Natural killer cell treated with Interleukin-12 subunit alpha and Interleukin-12 subunit beta and Interleukin-15 and Interleukin-18, amount 100 ng/mL, for 72 hours (primary cell): ENCODE measurements around the gene TUFM. TPM values are rescaled to one million over a fixed set of nuclear protein-coding genes. Genes with fewer than 3 reads are reported as not detected.

Source experiments
- ATAC-seq, 2 donors: fragments of 150-1000 bp; cut with Tn5 transposase in 1 of 2; sonication (Bioruptor Pico), chemical (Tn5 transposase) in 1 of 2; 2 replicates each; pipeline ENCODE4 v1.10.0; 2021
- DNase-seq: peaks from one replicate; pipeline ENCODE4 v3.0.0; 2022; ENCODE audit warnings: low spot score
- H3K27ac Mint-ChIP-seq, 2 donors: 1 replicate in 1 of 2; 2 replicates in 1 of 2; pipeline ENCODE4 v1.8.0; 2022; ENCODE audit warnings: mixed read lengths in 2 of 2, mild to moderate bottlenecking in 1 of 2, moderate library complexity in 1 of 2
- H3K27me3 Mint-ChIP-seq, 2 donors: 1 replicate in 1 of 2; 2 replicates in 1 of 2; pipeline ENCODE4 v1.8.0; 2022; ENCODE audit warnings: mixed read lengths in 2 of 2
- H3K36me3 Mint-ChIP-seq: one replicate; pipeline ENCODE4 v1.8.0; 2022; ENCODE audit warnings: mixed read lengths
- H3K4me1 Mint-ChIP-seq, 2 donors: 1 replicate in 1 of 2; 2 replicates in 1 of 2; pipeline ENCODE4 v1.8.0; 2022; ENCODE audit warnings: low read depth in 2 of 2, mixed read lengths in 2 of 2, mild to moderate bottlenecking in 1 of 2
- H3K4me3 Mint-ChIP-seq: one replicate; pipeline ENCODE4 v1.8.0; 2022; ENCODE audit warnings: mixed read lengths
- H3K9me3 Mint-ChIP-seq: 2 replicates; pipeline ENCODE4 v1.8.0; 2022; ENCODE audit warnings: mixed read lengths
- total RNA-seq, 2 donors: library from RNA; stranded (reverse); gene quantifications; one replicate each; pipeline ENCODE4 v1.2.3, GENCODE V29; 2022

The TUFM gene
- total RNA-seq, 2 donors from 2014 or later, result 183 to 358 TPM

DNA sequence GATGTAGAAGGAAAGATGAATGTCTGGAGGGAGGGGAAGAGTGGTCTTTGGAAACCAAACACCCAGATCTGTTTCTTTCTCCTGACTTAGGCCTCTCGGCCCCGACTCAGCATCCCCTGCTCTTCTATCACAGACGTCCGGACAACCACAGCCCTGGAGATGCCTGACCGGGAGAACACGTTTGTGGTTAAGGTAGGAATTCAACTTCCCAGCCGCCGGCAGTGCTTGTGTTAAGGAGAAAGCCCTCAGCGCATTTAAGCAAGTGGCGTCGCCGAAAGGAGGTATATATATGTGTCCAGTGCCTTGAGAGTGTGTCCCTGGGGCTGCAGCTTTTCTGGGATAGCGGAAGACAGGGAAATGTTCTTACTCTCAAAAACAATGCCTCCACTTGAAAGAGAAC is 21.1 kb upstream of the TUFM start:
- ATAC-seq (no peak), DNase-seq (peak; percentile 56)
- Mint-ChIP-seq H3K27me3 (no peaks in the 10 kb centered on the region), H3K4me3 (no peak overlapping the region), H3K27ac (no peak overlapping the region), H3K36me3 (peaks cover 11% of the 10 kb centered on the region), H3K4me1 (peaks cover 21 to 26% of the 10 kb centered on the region in 2 donors), H3K9me3 (no peaks in the 10 kb centered on the region)

DNA sequence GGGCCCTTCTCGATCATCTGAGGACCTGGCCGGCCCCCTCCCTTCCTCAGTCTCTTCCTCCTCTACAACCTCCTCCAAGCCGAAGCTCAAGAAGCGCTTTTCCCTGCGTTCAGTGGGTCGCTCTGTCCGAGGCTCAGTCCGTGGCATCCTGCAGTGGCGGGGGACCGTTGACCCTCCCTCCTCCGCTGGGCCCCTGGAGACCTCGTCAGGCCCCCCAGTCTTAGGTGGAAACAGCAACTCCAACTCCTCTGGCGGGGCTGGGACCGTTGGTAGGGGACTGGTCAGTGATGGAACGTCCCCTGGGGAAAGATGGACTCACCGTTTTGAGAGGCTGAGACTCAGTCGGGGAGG is 20.3 kb upstream of the TUFM start:
- Mint-ChIP-seq H3K4me3 (peak overlapping the region; percentile 42), H3K36me3 (peaks cover 11% of the 10 kb centered on the region), H3K27me3 (no peaks in the 10 kb centered on the region), H3K9me3 (no peaks in the 10 kb centered on the region), H3K27ac (peak overlapping the region in 1 of 2 donors; percentile 21), H3K4me1 (peaks cover 21 to 26% of the 10 kb centered on the region in 2 donors)
- DNase-seq (peak; percentile 49), ATAC-seq (no peak)

DNA sequence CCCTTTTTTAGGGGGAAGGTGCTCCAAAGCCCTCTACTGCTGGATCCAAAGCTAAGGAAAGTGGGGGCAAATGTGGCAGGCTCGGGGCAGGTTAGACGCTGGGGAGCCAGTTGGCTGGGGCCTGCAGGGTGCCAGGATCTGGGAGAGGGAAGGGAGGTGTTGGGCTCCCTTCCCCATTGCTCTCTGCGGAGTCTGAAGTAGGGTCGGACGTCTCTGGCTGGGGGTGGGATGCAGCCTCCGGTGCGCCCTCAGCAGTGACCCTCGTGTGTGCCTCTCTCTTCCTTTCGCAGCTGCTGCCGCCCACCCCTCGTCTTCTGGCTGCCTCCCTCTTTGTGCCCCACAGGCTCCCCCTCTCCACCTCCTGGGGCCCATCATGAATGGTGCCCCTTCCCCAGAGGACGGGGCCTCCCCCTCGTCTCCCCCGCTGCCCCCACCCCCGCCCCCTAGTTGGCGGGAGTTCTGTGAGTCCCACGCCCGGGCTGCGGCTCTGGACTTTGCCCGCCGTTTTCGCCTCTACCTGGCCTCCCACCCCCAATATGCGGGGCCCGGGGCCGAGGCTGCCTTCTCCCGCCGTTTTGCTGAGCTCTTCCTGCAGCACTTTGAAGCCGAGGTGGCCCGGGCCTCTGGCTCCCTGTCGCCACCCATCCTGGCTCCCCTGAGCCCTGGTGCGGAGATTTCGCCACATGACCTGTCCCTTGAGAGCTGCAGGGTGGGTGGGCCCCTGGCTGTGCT is 19.7 kb upstream of the TUFM start:
- H3K4me1 Mint-ChIP-seq, result peaks cover 21 to 26% of the 10 kb centered on the region in 2 donors
- DNase-seq (peak; percentile 58), ATAC-seq (no peak)
- H3K9me3 Mint-ChIP-seq, result no peaks in the 10 kb centered on the region
- no peaks in the 10 kb centered on the region for H3K27me3 Mint-ChIP-seq
- H3K4me3 Mint-ChIP-seq, result peak overlapping the region; percentile 42
- peak overlapping the region; percentile 21 to 98 for H3K27ac Mint-ChIP-seq
- peaks cover 11% of the 10 kb centered on the region for H3K36me3 Mint-ChIP-seq

DNA sequence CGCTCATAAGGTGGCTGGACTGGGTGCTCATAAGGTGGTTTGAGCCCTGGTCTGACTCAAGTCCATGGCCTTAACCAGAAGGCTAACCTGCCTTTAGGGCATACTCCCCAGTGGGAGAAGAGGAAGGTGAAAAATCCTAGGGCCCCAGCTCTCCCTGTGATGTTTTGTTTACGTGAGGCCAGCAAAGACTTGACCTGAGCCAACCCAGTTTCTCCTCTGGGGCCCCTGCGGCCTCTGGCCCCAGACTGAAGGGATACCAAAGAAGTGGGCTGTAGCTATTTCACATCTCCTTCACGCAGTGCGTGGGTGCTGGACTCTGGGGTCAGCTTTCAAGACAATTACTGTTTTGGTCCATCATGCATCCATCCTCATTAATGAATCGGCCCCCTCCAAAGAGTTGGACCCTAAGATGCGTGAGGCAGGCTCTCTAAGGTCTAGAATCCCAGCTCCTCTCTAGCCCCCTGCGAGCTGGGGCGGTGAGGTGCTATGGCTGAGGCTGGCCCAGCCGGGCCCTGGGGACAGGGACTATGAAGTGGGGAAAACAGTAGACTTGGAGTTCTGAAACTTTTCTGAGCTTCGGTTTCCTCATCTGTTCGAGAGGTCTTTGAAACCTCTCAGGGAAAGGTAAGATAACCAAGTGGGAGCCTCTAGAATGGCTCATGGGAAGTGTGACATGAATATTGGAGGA is 19.0 kb upstream of the TUFM start:
- Mint-ChIP-seq H3K36me3 (peaks cover 8% of the 10 kb centered on the region), H3K4me3 (peak overlapping the region; percentile 96), H3K27me3 (no peaks in the 10 kb centered on the region), H3K9me3 (no peaks in the 10 kb centered on the region), H3K27ac (peak overlapping the region; percentile 96 to 98), H3K4me1 (peaks cover 26% of the 10 kb centered on the region in 2 donors)
- DNase-seq, result peak; percentile 58
- no peak for ATAC-seq

- no peaks in the 10 kb centered on the region for H3K27me3 Mint-ChIP-seq
- peak overlapping the region; percentile 96 to 98 for H3K27ac Mint-ChIP-seq
- H3K9me3 Mint-ChIP-seq, result no peaks in the 10 kb centered on the region
- H3K36me3 Mint-ChIP-seq, result no peaks in the 10 kb centered on the region
- peak overlapping the region; percentile 96 for H3K4me3 Mint-ChIP-seq
- H3K4me1 Mint-ChIP-seq, result peaks cover 26% of the 10 kb centered on the region in 2 donors
- DNase-seq (peak; percentile 59), ATAC-seq (peak in 1 of 2 donors; percentile 2)
These were observed 18.0 kb upstream of the TUFM start for GRCh38 chr16:28863929-28864793.

GRCh38 chr16:28859326-28859725 is 13.2 kb upstream of the TUFM start:
- H3K9me3 Mint-ChIP-seq, result no peaks in the 10 kb centered on the region
- DNase-seq (no peak), ATAC-seq (no peak)
- H3K27me3 Mint-ChIP-seq, result no peaks in the 10 kb centered on the region
- H3K4me3 Mint-ChIP-seq, result no peak overlapping the region
- H3K4me1 Mint-ChIP-seq, result peaks cover 9 to 10% of the 10 kb centered on the region in 2 donors
- no peak overlapping the region for H3K27ac Mint-ChIP-seq
- H3K36me3 Mint-ChIP-seq, result no peaks in the 10 kb centered on the region

GRCh38 chr16:28858421-28858820 is 12.3 kb upstream of the TUFM start:
- no peak for ATAC-seq
- DNase-seq, result no peak
- peaks cover 5 to 9% of the 10 kb centered on the region in 2 donors for H3K4me1 Mint-ChIP-seq
- H3K9me3 Mint-ChIP-seq, result no peaks in the 10 kb centered on the region
- H3K36me3 Mint-ChIP-seq, result no peaks in the 10 kb centered on the region
- no peaks in the 10 kb centered on the region for H3K27me3 Mint-ChIP-seq
- no peak overlapping the region for H3K27ac Mint-ChIP-seq
- H3K4me3 Mint-ChIP-seq, result no peak overlapping the region

DNA sequence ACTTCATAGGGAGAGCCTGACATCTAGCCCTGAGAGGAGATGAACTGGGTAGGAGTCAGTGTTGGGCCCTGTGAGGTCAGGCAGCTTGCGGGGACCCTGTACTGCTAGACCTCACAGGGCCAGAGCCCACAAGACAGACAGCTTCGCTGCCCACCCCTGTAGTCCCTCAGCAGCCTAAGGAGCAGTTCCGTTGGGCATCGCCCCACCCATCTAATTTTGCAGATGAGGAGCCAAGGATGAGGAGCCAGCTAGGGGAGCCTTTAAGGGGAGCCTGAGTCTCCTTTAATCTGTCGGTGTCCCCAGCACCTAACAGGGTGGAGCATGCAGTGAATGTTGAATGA is 755 bp upstream of the TUFM start:
- ATAC-seq (peak; percentile 1 to 29), DNase-seq (no peak)
- Mint-ChIP-seq H3K9me3 (no peaks in the 10 kb centered on the region), H3K36me3 (peaks cover 9% of the 10 kb centered on the region), H3K27me3 (no peaks in the 10 kb centered on the region), H3K4me3 (peak overlapping the region; percentile 97), H3K27ac (peak overlapping the region; percentile 98 to 99), H3K4me1 (peaks cover 29 to 35% of the 10 kb centered on the region in 2 donors)

DNA sequence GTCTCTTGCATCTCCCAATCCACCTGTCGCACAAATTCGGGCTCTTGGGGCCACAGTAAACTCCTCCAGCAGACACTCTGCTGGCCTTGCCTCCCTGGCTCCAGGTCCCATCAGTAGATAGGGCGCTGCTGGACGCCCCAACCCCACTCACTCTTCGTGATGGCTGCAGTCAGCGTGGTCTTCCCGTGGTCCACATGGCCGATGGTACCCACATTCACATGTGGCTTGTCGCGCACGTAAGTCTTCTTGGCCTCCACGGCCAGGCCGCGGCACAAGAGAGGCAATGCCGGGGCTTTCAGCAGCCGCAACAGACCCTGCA is 428 bp downstream of the TUFM start:
- H3K27me3 Mint-ChIP-seq, result no peaks in the 10 kb centered on the region
- peak overlapping the region; percentile 98 to 99 for H3K27ac Mint-ChIP-seq
- peaks cover 9% of the 10 kb centered on the region for H3K36me3 Mint-ChIP-seq
- H3K9me3 Mint-ChIP-seq, result no peaks in the 10 kb centered on the region
- peak overlapping the region; percentile 97 for H3K4me3 Mint-ChIP-seq
- peaks cover 29 to 35% of the 10 kb centered on the region in 2 donors for H3K4me1 Mint-ChIP-seq
- ATAC-seq, result peak in 1 of 2 donors; percentile 0
- no peak for DNase-seq

GRCh38 chr16:28845293-28845692 is 855 bp downstream of the TUFM start:
- Mint-ChIP-seq H3K27ac (peak overlapping the region; percentile 98 to 99), H3K27me3 (no peaks in the 10 kb centered on the region), H3K36me3 (peaks cover 9% of the 10 kb centered on the region), H3K4me1 (peaks cover 29 to 35% of the 10 kb centered on the region in 2 donors), H3K9me3 (no peaks in the 10 kb centered on the region), H3K4me3 (peak overlapping the region; percentile 97)
- no peak for DNase-seq
- ATAC-seq, result no peak

GRCh38 chr16:28844226-28844885 is 1.8 kb downstream of the TUFM start:
- Mint-ChIP-seq H3K27ac (peak overlapping the region; percentile 98 to 99), H3K27me3 (no peaks in the 10 kb centered on the region), H3K9me3 (no peaks in the 10 kb centered on the region), H3K36me3 (peaks cover 9% of the 10 kb centered on the region), H3K4me1 (peaks cover 29 to 35% of the 10 kb centered on the region in 2 donors), H3K4me3 (peak overlapping the region; percentile 97)
- no peak for ATAC-seq
- no peak for DNase-seq

- Mint-ChIP-seq H3K9me3 (no peaks in the 10 kb centered on the region), H3K27ac (no peak overlapping the region), H3K4me1 (peaks cover 29 to 35% of the 10 kb centered on the region in 2 donors), H3K36me3 (peaks cover 9% of the 10 kb centered on the region), H3K27me3 (no peaks in the 10 kb centered on the region), H3K4me3 (peak overlapping the region; percentile 97)
- DNase-seq (no peak), ATAC-seq (no peak)
These were observed 2.4 kb downstream of the TUFM start for GRCh38 chr16:28843766-28844165.

GRCh38 chr16:28842696-28843095 is 3.5 kb downstream of the TUFM start:
- H3K36me3 Mint-ChIP-seq, result peaks cover 14% of the 10 kb centered on the region
- H3K27ac Mint-ChIP-seq, result peak overlapping the region in 1 of 2 donors; percentile 25
- no peaks in the 10 kb centered on the region for H3K27me3 Mint-ChIP-seq
- ATAC-seq (no peak), DNase-seq (no peak)
- H3K4me1 Mint-ChIP-seq, result peaks cover 34 to 38% of the 10 kb centered on the region in 2 donors
- H3K4me3 Mint-ChIP-seq, result no peak overlapping the region
- no peaks in the 10 kb centered on the region for H3K9me3 Mint-ChIP-seq
